ENCODE results near the gene COL27A1.

GRCh38 chr9:114342755-114343440 is 187.6 kb downstream of the COL27A1 start:
- TF ChIP-seq POLR2AphosphoS5 (IDR thresholded peaks at IDR 0.05; ENCODE audit: insufficient read depth, low read depth, low read length) (no peak), POLR2A (IDR thresholded peaks at IDR 0.05; ENCODE audit: low read depth, low read length) (no peak), CTCF (IDR thresholded peaks at IDR 0.05; ENCODE audit: extremely low read depth in 1 of 2, insufficient read depth in 1 of 2, low read depth in 1 of 2, low read length in 2 of 2) (no peak)
- TF ChIP-seq, protein P1, sequence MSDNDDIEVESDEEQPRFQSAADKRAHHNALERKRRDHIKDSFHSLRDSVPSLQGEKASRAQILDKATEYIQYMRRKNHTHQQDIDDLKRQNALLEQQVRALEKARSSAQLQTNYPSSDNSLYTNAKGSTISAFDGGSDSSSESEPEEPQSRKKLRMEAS (IDR thresholded peaks at IDR 0.05; ENCODE audit: insufficient read depth, insufficient read length): no peak

Measured in endothelial cell of umbilical vein (primary cell).